Stomach (tissue), 4 donors: ENCODE results near the gene HOXD8.

Experiments
- EP300 ChIP-seq: sonication (generic); formaldehyde crosslinking; IDR thresholded peaks from one replicate; pipeline ENCODE4 v1.6.1; 2017; ENCODE audit warnings: antibody characterized with exemption
- POLR2A ChIP-seq, 4 donors: fragments of 450-650 bp; IDR thresholded peaks; one replicate each; pipeline ENCODE4 v1.6.1; 2016; ENCODE audit warnings: antibody characterized with exemption in 4 of 4, control low read depth in 2 of 4, mild to moderate bottlenecking in 1 of 4, moderate library complexity in 1 of 4
- POLR2AphosphoS5 ChIP-seq, 3 donors: sonication (generic); formaldehyde crosslinking; IDR thresholded peaks; one replicate each; pipeline ENCODE4 v1.6.1; 2016; ENCODE audit warnings: antibody characterized with exemption in 3 of 3
- TF ChIP-seq, protein P1 (sequence below), 7 experiments: fragments of 450-650 bp in 4 of 7; fragments of 200-600 bp in 3 of 7; sonication (generic) in 3 of 7; IDR thresholded peaks; one replicate each; pipeline ENCODE4 v1.5.1; 2016 to 2019; ENCODE audit warnings: antibody characterized with exemption in 7 of 7, control low read depth in 2 of 7, mild to moderate bottlenecking in 1 of 7

DNA sequence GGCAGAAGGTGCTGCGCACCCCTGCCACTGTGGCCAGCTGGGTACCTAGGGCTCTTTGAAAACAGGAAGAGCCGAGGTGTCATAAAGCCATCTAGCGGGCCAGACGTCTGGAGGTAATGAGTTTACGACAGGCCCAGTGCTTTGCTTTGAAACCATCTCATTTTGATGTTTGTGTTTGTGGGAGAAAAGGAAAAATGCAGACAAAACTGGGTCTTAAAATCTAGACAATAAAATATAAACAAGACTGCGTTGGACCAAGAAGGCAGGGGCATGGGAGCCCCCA is 3.8 kb upstream of the HOXD8 start:
- TF ChIP-seq EP300 (no peak), POLR2AphosphoS5 (IDR thresholded peaks at IDR 0.05) (no peak), POLR2A (IDR thresholded peaks at IDR 0.05) (no peak)
- TF ChIP-seq, protein P1, sequence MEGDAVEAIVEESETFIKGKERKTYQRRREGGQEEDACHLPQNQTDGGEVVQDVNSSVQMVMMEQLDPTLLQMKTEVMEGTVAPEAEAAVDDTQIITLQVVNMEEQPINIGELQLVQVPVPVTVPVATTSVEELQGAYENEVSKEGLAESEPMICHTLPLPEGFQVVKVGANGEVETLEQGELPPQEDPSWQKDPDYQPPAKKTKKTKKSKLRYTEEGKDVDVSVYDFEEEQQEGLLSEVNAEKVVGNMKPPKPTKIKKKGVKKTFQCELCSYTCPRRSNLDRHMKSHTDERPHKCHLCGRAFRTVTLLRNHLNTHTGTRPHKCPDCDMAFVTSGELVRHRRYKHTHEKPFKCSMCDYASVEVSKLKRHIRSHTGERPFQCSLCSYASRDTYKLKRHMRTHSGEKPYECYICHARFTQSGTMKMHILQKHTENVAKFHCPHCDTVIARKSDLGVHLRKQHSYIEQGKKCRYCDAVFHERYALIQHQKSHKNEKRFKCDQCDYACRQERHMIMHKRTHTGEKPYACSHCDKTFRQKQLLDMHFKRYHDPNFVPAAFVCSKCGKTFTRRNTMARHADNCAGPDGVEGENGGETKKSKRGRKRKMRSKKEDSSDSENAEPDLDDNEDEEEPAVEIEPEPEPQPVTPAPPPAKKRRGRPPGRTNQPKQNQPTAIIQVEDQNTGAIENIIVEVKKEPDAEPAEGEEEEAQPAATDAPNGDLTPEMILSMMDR (IDR thresholded peaks at IDR 0.05) = no peak
